ENCODE results near the gene FGF11. TPM values are rescaled to one million over a fixed set of nuclear protein-coding genes. Genes with fewer than 3 reads are reported as not detected.

FGF11 gene
- polyA plus RNA-seq, 1 of the 3 experiments (the other 2 are of a cell fraction), result 1.9 TPM

GRCh38 chr17:7441266-7441665 is 2.0 kb downstream of the FGF11 start:
- Histone ChIP-seq H3K79me2 (ENCODE audit: insufficient read depth) (0 out of 2 replicates have a peak, but pooled peaks cover 4% of the 10 kb centered on the region), H3K27me3 (ENCODE audit: insufficient read depth) (no peaks in the 10 kb centered on the region), H2AFZ (ENCODE audit: low read depth) (no peak overlapping the region), H3K4me3 (ENCODE audit: low read depth in 2 of 2, low read length in 1 of 2) (peak overlapping the region in 1 of 2 experiments; percentile 67; a peak in 1 of 4 replicates), H3K4me2 (peak overlapping the region; percentile 95; the same call in 1 of the 2 replicates), H3F3A (replicated peaks; ENCODE audit: insufficient read depth) (peaks cover 18% of the 10 kb centered on the region), H3K9me3 (no peaks in the 10 kb centered on the region), H3K36me3 (replicated peaks in 1 of 2; ENCODE audit: control insufficient read depth in 1 of 2, insufficient read depth in 2 of 2, low read length in 1 of 2) (peaks cover 0 to 4% of the 10 kb centered on the region in 2 experiments), H3K9ac (no peak overlapping the region), H4K20me1 (ENCODE audit: insufficient read depth) (no peaks in the 10 kb centered on the region), H3K4me1 (ENCODE audit: control insufficient read depth in 1 of 2, insufficient read depth in 2 of 2, low read depth in 1 of 2, low read length in 1 of 2) (peaks cover 7 to 28% of the 10 kb centered on the region in 2 experiments; a peak in 2 of 4 replicates), H3K9me2 (no peaks in the 10 kb centered on the region), H3K27ac (ENCODE audit: low read depth in 2 of 2, low read length in 1 of 2) (peak overlapping the region in 1 of 2 experiments; percentile 97; a peak in 2 of 4 replicates)
- ChIA-PET POLR2A (interaction anchor here (0.7 to 3.3 kb wide), 9 partner anchors 9 to 766 kb away, joined by 3 to 19 read pairs (median 4); partner anchors contain the start of genes NEURL4, POLR2A, TMEM256 and ZBTB4), CTCF (interaction anchor here (0.7 to 1.6 kb wide), 6 partner anchors 12 to 119 kb away, joined by 3 to 11 read pairs (median 4); no protein-coding TSS in a partner anchor)
- 83% methylated on average over 7 of the region's 7 CpGs for WGBS (ENCODE audit: low lambda C conversion rate)
- TF ChIP-seq MAX (IDR thresholded peaks at IDR 0.05; ENCODE audit: low read depth), result 0 out of 2 replicates have a peak, but pooled peaks have one; percentile 4
- 0 out of 2 replicates have a peak, but pooled peaks have one; percentile 1 for TF ChIP-seq JUND (IDR thresholded peaks at IDR 0.05)
- no peak for TF ChIP-seq SIN3A (IDR thresholded peaks at IDR 0.05; ENCODE audit: borderline replicate concordance, low read depth, low read length)
- no peak for TF ChIP-seq RFX5 (IDR thresholded peaks at IDR 0.05; ENCODE audit: low read length)
- no peak for DNase-seq

- H3K9me2 ChIP-seq, result no peaks in the 10 kb centered on the region
- H3F3A ChIP-seq (replicated peaks; ENCODE audit: insufficient read depth), result peaks cover 18% of the 10 kb centered on the region
- H3K4me2 ChIP-seq, result no peak overlapping the region
- POLR2A ChIA-PET, result interaction anchor here (0.5 to 3.3 kb wide), 3 partner anchors 38 to 96 kb away, joined by 3 to 19 read pairs (median 13); partner anchors contain the start of genes POLR2A and TMEM256
- H3K4me1 ChIP-seq (ENCODE audit: control insufficient read depth in 1 of 2, insufficient read depth in 2 of 2, low read depth in 1 of 2, low read length in 1 of 2), result peaks cover 7 to 23% of the 10 kb centered on the region in 2 experiments; a peak in 2 of 4 replicates
- TF ChIP-seq POLR2AphosphoS5 (IDR thresholded peaks at IDR 0.05; ENCODE audit: low read depth, low read length) (no peak), SIN3A (IDR thresholded peaks at IDR 0.05; ENCODE audit: borderline replicate concordance, low read depth, low read length) (no peak)
- H4K20me1 ChIP-seq (ENCODE audit: insufficient read depth), result no peaks in the 10 kb centered on the region
- no peak overlapping the region for H3K27ac ChIP-seq (ENCODE audit: low read depth in 2 of 2, low read length in 1 of 2)
- H3K36me3 ChIP-seq (replicated peaks in 1 of 2; ENCODE audit: control insufficient read depth in 1 of 2, insufficient read depth in 2 of 2, low read length in 1 of 2), result peaks cover 0 to 4% of the 10 kb centered on the region in 2 experiments
- no peaks in the 10 kb centered on the region for H3K79me2 ChIP-seq (ENCODE audit: insufficient read depth)
- no peak overlapping the region for H2AFZ ChIP-seq (ENCODE audit: low read depth)
- H3K27me3 ChIP-seq (ENCODE audit: insufficient read depth), result no peaks in the 10 kb centered on the region
- H3K9ac ChIP-seq, result no peak overlapping the region
- CTCF ChIA-PET, result interaction anchor here (1.1 to 1.4 kb wide), 2 partner anchors 11 to 87 kb away, joined by 3 to 11 read pairs; no protein-coding TSS in a partner anchor
- H3K9me3 ChIP-seq, result no peaks in the 10 kb centered on the region
- no peak overlapping the region for H3K4me3 ChIP-seq (ENCODE audit: low read depth in 2 of 2, low read length in 1 of 2)
- WGBS (ENCODE audit: low lambda C conversion rate), result 89% methylated on average over 2 of the region's 2 CpGs
- no peak for DNase-seq
Measured at GRCh38 chr17:7442142-7442541, 2.8 kb downstream of the FGF11 start.

GRCh38 chr17:7443499-7444485 is 4.5 kb downstream of the FGF11 start:
- no peaks in the 10 kb centered on the region for H4K20me1 ChIP-seq (ENCODE audit: insufficient read depth)
- H3K4me1 ChIP-seq (ENCODE audit: control insufficient read depth in 1 of 2, insufficient read depth in 2 of 2, low read depth in 1 of 2, low read length in 1 of 2), result peaks cover 7 to 21% of the 10 kb centered on the region in 2 experiments; a peak in 2 of 4 replicates
- ChIA-PET CTCF (interaction anchor here (0.9 to 1.8 kb wide), 7 partner anchors 8 to 97 kb away, joined by 3 to 8 read pairs (median 3); partner anchors contain the start of genes SPEM2 and TMEM102), POLR2A (interaction anchor here (0.5 to 1.4 kb wide), 3 partner anchors 40 to 176 kb away, joined by 3 to 6 read pairs (median 3); partner anchors contain the start of genes POLR2A and SENP3)
- 69% methylated on average over 7 of the region's 7 CpGs for WGBS (ENCODE audit: low lambda C conversion rate)
- no peak overlapping the region for H2AFZ ChIP-seq (ENCODE audit: low read depth)
- H3K79me2 ChIP-seq (ENCODE audit: insufficient read depth), result no peaks in the 10 kb centered on the region
- TF ChIP-seq YY1 (IDR thresholded peaks at IDR 0.05; ENCODE audit: low read depth) (no peak), USF1 (IDR thresholded peaks at IDR 0.05; ENCODE audit: borderline replicate concordance, low read depth) (no peak), RCOR1 (IDR thresholded peaks at IDR 0.05; ENCODE audit: low read length) (no peak), TCF12 (IDR thresholded peaks at IDR 0.05) (no peak)
- no peaks in the 10 kb centered on the region for H3K27me3 ChIP-seq (ENCODE audit: insufficient read depth)
- no peak overlapping the region for H3K27ac ChIP-seq (ENCODE audit: low read depth in 2 of 2, low read length in 1 of 2)
- no peak overlapping the region for H3K4me3 ChIP-seq (ENCODE audit: low read depth in 2 of 2, low read length in 1 of 2)
- no peak overlapping the region for H3K4me2 ChIP-seq
- H3K9ac ChIP-seq, result no peak overlapping the region
- no peak for DNase-seq
- H3K36me3 ChIP-seq (replicated peaks in 1 of 2; ENCODE audit: control insufficient read depth in 1 of 2, insufficient read depth in 2 of 2, low read length in 1 of 2), result no peaks in the 10 kb centered on the region
- H3K9me3 ChIP-seq, result no peaks in the 10 kb centered on the region
- no peaks in the 10 kb centered on the region for H3K9me2 ChIP-seq
- H3F3A ChIP-seq (replicated peaks; ENCODE audit: insufficient read depth), result peaks cover 18% of the 10 kb centered on the region

Measured in SK-N-SH (cell line).